Activated B cell treated with CpG ODN at 0.5 μM for 24 hours (primary cell): ENCODE results near the gene FLNB. TPM values are rescaled to one million over a fixed set of nuclear protein-coding genes. Genes with fewer than 3 reads are reported as not detected.

ENCODE experiments used
- ATAC-seq: fragments of 200-7000 bp; cut with Tn5 transposase; one replicate; pipeline ENCODE4 v1.10.0; 2021; ENCODE audit warnings: low read depth, mild to moderate bottlenecking, moderate library complexity
- CTCF ChIA-PET: fragments of 350-600 bp; sonication (Branson Sonifier 250); formaldehyde crosslinking; loops from one replicate; lab custom pipeline; 2021; ENCODE audit warnings: antibody characterized with exemption; lab: Charles Lee
- POLR2A ChIA-PET: fragments of 350-600 bp; sonication (Branson Sonifier 250); formaldehyde crosslinking; loops from one replicate; lab custom pipeline; 2021; ENCODE audit warnings: antibody characterized with exemption; lab: Charles Lee
- DNase-seq: peaks from one replicate; pipeline ENCODE4 v3.0.0; 2022
- H3K27ac Mint-ChIP-seq: one replicate; pipeline ENCODE4 v1.8.0; 2020; ENCODE audit warnings: mixed read lengths
- H3K27me3 Mint-ChIP-seq: one replicate; pipeline ENCODE4 v1.8.0; 2021; ENCODE audit warnings: mixed read lengths
- H3K36me3 Mint-ChIP-seq: one replicate; pipeline ENCODE4 v1.8.0; 2021; ENCODE audit warnings: low read depth, mixed read lengths
- H3K4me1 Mint-ChIP-seq: one replicate; pipeline ENCODE4 v1.8.0; 2021; ENCODE audit warnings: mixed read lengths
- H3K4me3 Mint-ChIP-seq: one replicate; pipeline ENCODE4 v1.8.0; 2020; ENCODE audit warnings: mild to moderate bottlenecking, mixed read lengths
- H3K9me3 Mint-ChIP-seq: one replicate; pipeline ENCODE4 v1.8.0; 2020; ENCODE audit warnings: mixed read lengths
- CTCF ChIP-seq: fragments of 200-600 bp; IDR thresholded peaks from one replicate; pipeline ENCODE4 v1.8.0; 2022; ENCODE audit warnings: antibody characterized with exemption, mild to moderate bottlenecking
- intact Hi-C: fragments of 100-400 bp; cut with micrococcal nuclease; formaldehyde crosslinking; loops from one replicate; pipeline ENCODE4 v1.15.1; 2024
- total RNA-seq: library from RNA; stranded (reverse); gene quantifications from 2 replicates; pipeline ENCODE4 v1.2.3, GENCODE V29; 2022

The FLNB gene
- total RNA-seq, 1 donor from 2014 or later = 16.7 TPM

GRCh38 chr3:58094657-58095056 lies 86.4 kb downstream of the FLNB start:
- ATAC-seq (no peak), DNase-seq (no peak)
- Mint-ChIP-seq H3K27ac (no peak overlapping the region), H3K4me1 (no peaks in the 10 kb centered on the region), H3K9me3 (no peaks in the 10 kb centered on the region), H3K36me3 (peaks cover 31% of the 10 kb centered on the region), H3K4me3 (no peak overlapping the region), H3K27me3 (no peaks in the 10 kb centered on the region)
- ChIA-PET POLR2A (no interaction called here), CTCF (no interaction called here)
- TF ChIP-seq CTCF = no peak
- intact Hi-C loops = no loop called here

GRCh38 chr3:58095603-58096138 lies 87.4 kb downstream of the FLNB start:
- CTCF ChIA-PET = no interaction called here
- Mint-ChIP-seq H3K27me3 (no peaks in the 10 kb centered on the region), H3K9me3 (no peaks in the 10 kb centered on the region), H3K36me3 (peaks cover 40% of the 10 kb centered on the region), H3K4me3 (no peak overlapping the region), H3K27ac (no peak overlapping the region), H3K4me1 (no peaks in the 10 kb centered on the region)
- ATAC-seq = no peak
- POLR2A ChIA-PET = no interaction called here
- no peak for DNase-seq
- intact Hi-C loops = no loop called here
- no peak for TF ChIP-seq CTCF

- Mint-ChIP-seq H3K9me3 (no peaks in the 10 kb centered on the region), H3K27ac (no peak overlapping the region), H3K4me1 (no peaks in the 10 kb centered on the region), H3K4me3 (no peak overlapping the region), H3K36me3 (peaks cover 62% of the 10 kb centered on the region), H3K27me3 (no peaks in the 10 kb centered on the region)
- CTCF ChIA-PET = no interaction called here
- POLR2A ChIA-PET = no interaction called here
- intact Hi-C loops = no loop called here
- DNase-seq (no peak), ATAC-seq (no peak)
- no peak for TF ChIP-seq CTCF
These were observed 90.3 kb downstream of the FLNB start for GRCh38 chr3:58098531-58098930.

- intact Hi-C loops = no loop called here
- H3K4me3 Mint-ChIP-seq = no peak overlapping the region
- no peaks in the 10 kb centered on the region for H3K9me3 Mint-ChIP-seq
- no peak for ATAC-seq
- CTCF ChIA-PET = no interaction called here
- no peak overlapping the region for H3K27ac Mint-ChIP-seq
- H3K27me3 Mint-ChIP-seq = no peaks in the 10 kb centered on the region
- POLR2A ChIA-PET = interaction anchor here (0.5 kb wide), 1 partner anchor 504 kb away, joined by 3 read pairs; no protein-coding TSS in a partner anchor
- no peak for TF ChIP-seq CTCF
- DNase-seq = no peak
- H3K36me3 Mint-ChIP-seq = peaks cover 70% of the 10 kb centered on the region
- H3K4me1 Mint-ChIP-seq = no peaks in the 10 kb centered on the region
These were observed 91.6 kb downstream of the FLNB start for GRCh38 chr3:58099865-58100264.

GRCh38 chr3:58101499-58102389 lies 93.5 kb downstream of the FLNB start:
- Mint-ChIP-seq H3K36me3 (peaks cover 77% of the 10 kb centered on the region), H3K4me3 (no peak overlapping the region), H3K27me3 (no peaks in the 10 kb centered on the region), H3K9me3 (no peaks in the 10 kb centered on the region), H3K27ac (no peak overlapping the region), H3K4me1 (no peaks in the 10 kb centered on the region)
- ChIA-PET CTCF (no interaction called here), POLR2A (no interaction called here)
- DNase-seq = no peak
- ATAC-seq = no peak
- intact Hi-C loops = no loop called here
- TF ChIP-seq CTCF = no peak
